Breast epithelium (tissue), 4 donors: ENCODE results near the gene RPS6KA1. TPM values are rescaled to one million over a fixed set of nuclear protein-coding genes. Genes with fewer than 3 reads are reported as not detected.
"Not testable (repeated sequence)": the region's sequence is repeated elsewhere in the genome, so short reads cannot be mapped to it uniquely, and the experiment has no call there.

ENCODE experiments used
- DNase-seq, 2 donors: peaks; one replicate each; pipeline ENCODE4 v3.0.0-alpha.2; 2019; ENCODE audit warnings: low spot score in 2 of 2
- H3K27ac ChIP-seq, 2 donors: fragments of 200-600 bp; sonication (generic) in 1 of 2; one replicate each; pipeline ENCODE4 v1.5.1; 2016 to 2019; ENCODE audit warnings: mild to moderate bottlenecking in 1 of 2
- H3K27me3 ChIP-seq, 2 donors: fragments of 200-600 bp; sonication (generic) in 1 of 2; one replicate each; pipeline versions ENCODE4 v1.5.1 to v1.6.0; 2017 to 2019; ENCODE audit warnings: control low read depth in 1 of 2, mild to moderate bottlenecking in 1 of 2
- H3K36me3 ChIP-seq: fragments of 200-600 bp; one replicate; pipeline ENCODE4 v1.5.1; 2019
- H3K4me1 ChIP-seq, 2 donors: fragments of 200-600 bp; sonication (generic); one replicate each; pipeline ENCODE4 v1.5.1; 2016 to 2019; ENCODE audit warnings: control low read depth in 1 of 2
- H3K4me3 ChIP-seq, 3 donors: fragments of 200-600 bp; sonication (generic); 1 replicate in 2 of 3; 2 replicates in 1 of 3; pipeline ENCODE4 v1.5.1; 2016 to 2019; ENCODE audit warnings: mild to moderate bottlenecking in 3 of 3, moderate library complexity in 2 of 3
- H3K9me3 ChIP-seq, 2 donors: fragments of 200-600 bp; sonication (generic) in 1 of 2; one replicate each; pipeline ENCODE4 v1.5.1; 2016 to 2019; ENCODE audit warnings: control low read depth in 1 of 2
- POLR2A ChIP-seq: fragments of 450-650 bp; IDR thresholded peaks from one replicate; pipeline ENCODE4 v1.6.1; 2016; ENCODE audit warnings: antibody characterized with exemption, mild to moderate bottlenecking, moderate library complexity
- POLR2AphosphoS5 ChIP-seq, 3 donors: sonication (generic); formaldehyde crosslinking; IDR thresholded peaks; one replicate each; pipeline ENCODE4 v1.6.1; 2017; ENCODE audit warnings: antibody characterized with exemption in 3 of 3
- intact Hi-C: fragments of 100-400 bp; cut with DNase I; formaldehyde crosslinking; loops from one replicate; pipeline ENCODE4 v1.15.1; 2023; ENCODE audit warnings: low total_unique reads
- total RNA-seq, 3 donors: library from RNA; depleted of rRNA; stranded (reverse); fragments of >200 nt; gene quantifications; one replicate each; pipeline ENCODE4 v1.1.0, GENCODE V29; 2016
- TF ChIP-seq, protein P1 (sequence below), 3 donors: fragments of 450-650 bp; IDR thresholded peaks; one replicate each; pipeline ENCODE4 v1.5.1; 2016 to 2017; ENCODE audit warnings: antibody characterized with exemption in 3 of 3, mild to moderate bottlenecking in 3 of 3, moderate library complexity in 3 of 3

RPS6KA1 gene
- total RNA-seq, 3 donors from 2014 or later: 12.5 to 43.0 (median 30.8) TPM

DNA sequence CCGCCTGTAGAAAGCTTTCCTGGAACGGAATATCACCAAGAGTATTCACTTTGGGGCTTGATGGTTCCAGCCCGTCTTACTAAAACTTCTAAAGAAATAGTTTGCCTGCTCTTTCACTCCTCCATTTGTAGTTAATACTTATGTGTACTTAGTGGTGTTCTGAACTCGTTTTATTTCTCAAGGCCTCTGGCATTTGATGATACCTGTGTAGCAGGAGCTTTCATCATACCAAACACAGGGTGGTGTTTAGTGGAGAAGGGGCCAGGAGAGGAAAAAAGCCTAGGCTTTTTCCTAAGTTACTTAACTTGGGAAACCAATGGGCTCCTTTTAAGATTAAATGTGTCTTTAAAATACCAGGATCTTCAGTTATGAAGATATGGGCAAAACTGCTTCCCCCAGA, 74.3 kb downstream of the RPS6KA1 start:
- Histone ChIP-seq H3K9me3 (no peaks in the 10 kb centered on the region), H3K36me3 (no peaks in the 10 kb centered on the region), H3K27me3 (no peaks in the 10 kb centered on the region), H3K4me3 (no peak overlapping the region), H3K27ac (no peak overlapping the region), H3K4me1 (no peaks in the 10 kb centered on the region)
- TF ChIP-seq POLR2A (no peak), POLR2AphosphoS5 (IDR thresholded peaks at IDR 0.05) (no peak)
- TF ChIP-seq, protein P1, sequence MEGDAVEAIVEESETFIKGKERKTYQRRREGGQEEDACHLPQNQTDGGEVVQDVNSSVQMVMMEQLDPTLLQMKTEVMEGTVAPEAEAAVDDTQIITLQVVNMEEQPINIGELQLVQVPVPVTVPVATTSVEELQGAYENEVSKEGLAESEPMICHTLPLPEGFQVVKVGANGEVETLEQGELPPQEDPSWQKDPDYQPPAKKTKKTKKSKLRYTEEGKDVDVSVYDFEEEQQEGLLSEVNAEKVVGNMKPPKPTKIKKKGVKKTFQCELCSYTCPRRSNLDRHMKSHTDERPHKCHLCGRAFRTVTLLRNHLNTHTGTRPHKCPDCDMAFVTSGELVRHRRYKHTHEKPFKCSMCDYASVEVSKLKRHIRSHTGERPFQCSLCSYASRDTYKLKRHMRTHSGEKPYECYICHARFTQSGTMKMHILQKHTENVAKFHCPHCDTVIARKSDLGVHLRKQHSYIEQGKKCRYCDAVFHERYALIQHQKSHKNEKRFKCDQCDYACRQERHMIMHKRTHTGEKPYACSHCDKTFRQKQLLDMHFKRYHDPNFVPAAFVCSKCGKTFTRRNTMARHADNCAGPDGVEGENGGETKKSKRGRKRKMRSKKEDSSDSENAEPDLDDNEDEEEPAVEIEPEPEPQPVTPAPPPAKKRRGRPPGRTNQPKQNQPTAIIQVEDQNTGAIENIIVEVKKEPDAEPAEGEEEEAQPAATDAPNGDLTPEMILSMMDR (IDR thresholded peaks at IDR 0.05): no peak
- DNase-seq: no peak
- intact Hi-C loops: loop anchor here (2.0 kb wide), 1 partner anchor 185 kb away; no protein-coding TSS in a partner anchor

DNA sequence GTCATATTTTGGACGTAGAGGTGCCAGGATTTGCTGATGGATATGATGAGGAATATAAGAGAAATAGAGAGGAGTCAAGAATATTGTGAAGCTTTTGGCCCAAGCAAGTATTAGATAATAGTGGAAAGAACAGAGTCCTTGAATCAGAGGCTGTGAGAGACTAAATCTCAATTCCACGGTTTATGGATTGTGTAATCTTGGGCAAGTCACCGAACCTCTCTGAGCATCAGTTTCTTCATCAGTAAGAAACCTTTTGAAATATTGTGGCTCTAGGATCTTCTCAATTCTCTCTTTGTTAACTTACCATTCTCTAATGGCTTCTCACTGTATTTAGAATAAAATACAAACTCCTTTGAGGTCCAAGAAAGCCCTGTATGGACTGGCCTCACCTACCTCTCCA, 77.6 kb downstream of the RPS6KA1 start:
- Histone ChIP-seq H3K4me1 (no peaks in the 10 kb centered on the region), H3K4me3 (no peak overlapping the region), H3K27me3 (no peaks in the 10 kb centered on the region), H3K27ac (no peak overlapping the region), H3K9me3 (no peaks in the 10 kb centered on the region), H3K36me3 (no peaks in the 10 kb centered on the region)
- TF ChIP-seq POLR2A (no peak), POLR2AphosphoS5 (IDR thresholded peaks at IDR 0.05) (no peak)
- TF ChIP-seq, protein P1 (IDR thresholded peaks at IDR 0.05): no peak
- DNase-seq: no peak
- intact Hi-C loops: no loop called here

DNA sequence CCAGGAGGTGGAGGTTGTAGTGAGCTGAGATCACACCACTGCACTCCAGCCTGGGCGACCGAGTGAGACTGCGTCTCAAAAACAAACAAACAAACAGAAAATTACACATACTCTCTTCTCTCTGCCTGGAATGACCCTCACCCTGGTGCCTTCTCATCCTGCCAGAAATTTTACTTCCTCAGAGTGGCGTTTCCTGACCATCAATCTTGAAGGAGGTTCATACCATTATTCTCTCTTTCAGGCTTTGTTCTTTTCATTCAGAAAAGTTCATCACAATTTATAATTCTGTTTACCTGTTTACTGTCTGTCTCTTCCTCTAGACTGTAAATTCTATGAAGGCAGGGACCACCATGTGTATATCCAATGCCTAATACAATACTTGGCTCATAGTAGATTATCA, 79.3 kb downstream of the RPS6KA1 start:
- intact Hi-C loops: no loop called here
- Histone ChIP-seq H3K27ac (no peak overlapping the region), H3K27me3 (no peaks in the 10 kb centered on the region), H3K36me3 (no peaks in the 10 kb centered on the region), H3K9me3 (no peaks in the 10 kb centered on the region), H3K4me1 (no peaks in the 10 kb centered on the region), H3K4me3 (no peak overlapping the region)
- DNase-seq: no peak
- no peak for TF ChIP-seq POLR2AphosphoS5 (IDR thresholded peaks at IDR 0.05)
- TF ChIP-seq, protein P1 (IDR thresholded peaks at IDR 0.05): no peak
- TF ChIP-seq POLR2A: no peak

DNA sequence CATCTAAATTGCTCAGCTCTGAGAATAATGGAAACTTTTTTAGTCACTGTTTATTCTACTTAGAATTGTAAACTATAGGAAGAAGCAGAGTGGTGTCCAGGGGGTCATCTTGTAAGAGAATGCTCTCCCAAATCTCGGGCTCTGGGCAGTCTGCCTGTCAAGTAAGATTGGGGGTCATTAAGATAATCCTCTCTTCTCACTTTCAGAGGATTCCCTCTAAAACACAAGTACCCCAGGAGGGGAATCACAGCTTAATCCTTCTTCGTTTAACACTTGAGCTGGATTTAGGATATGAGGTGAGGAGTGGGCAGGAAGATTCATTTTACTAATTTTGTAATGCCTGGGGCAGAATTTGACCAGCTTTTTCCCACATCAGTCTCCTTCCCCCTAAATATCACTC, 81.2 kb downstream of the RPS6KA1 start:
- no peak for TF ChIP-seq POLR2A
- TF ChIP-seq POLR2AphosphoS5 (IDR thresholded peaks at IDR 0.05): no peak
- TF ChIP-seq, protein P1 (IDR thresholded peaks at IDR 0.05): no peak
- intact Hi-C loops: no loop called here
- H3K27ac ChIP-seq: no peak overlapping the region
- DNase-seq: no peak
- no peak overlapping the region for H3K4me3 ChIP-seq
- H3K4me1 ChIP-seq: no peaks in the 10 kb centered on the region
- no peaks in the 10 kb centered on the region for H3K36me3 ChIP-seq
- H3K9me3 ChIP-seq: no peaks in the 10 kb centered on the region
- H3K27me3 ChIP-seq: no peaks in the 10 kb centered on the region

DNA sequence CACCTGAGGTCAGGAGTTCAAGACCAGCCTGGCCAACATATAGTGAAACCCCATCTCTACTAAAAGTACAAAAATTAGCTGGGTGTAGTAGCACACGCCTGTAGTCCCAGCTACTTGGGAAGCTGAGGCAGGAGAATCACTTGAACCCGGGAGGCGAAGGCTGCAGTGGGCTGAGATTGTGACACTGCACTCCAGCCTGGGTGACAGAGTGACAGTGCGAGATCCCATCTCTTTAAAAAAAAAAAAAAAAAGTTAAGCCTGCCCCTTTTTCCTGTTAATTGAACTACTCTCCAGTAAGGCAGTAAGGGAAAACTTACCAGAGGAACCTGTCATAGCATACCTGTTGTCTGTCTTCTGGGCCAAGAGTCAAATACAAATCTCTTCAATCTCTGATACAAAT, 83.1 kb downstream of the RPS6KA1 start:
- intact Hi-C loops, H3K27me3 ChIP-seq, H3K36me3 ChIP-seq, H3K9me3 ChIP-seq, DNase-seq, H3K4me3 ChIP-seq, H3K4me1 ChIP-seq, H3K27ac ChIP-seq: not testable (repeated sequence)
